Inflammatory macrophage treated with lipopolysaccharide for 1 hour (primary cell): ENCODE data around the gene ERC2.
A peak's percentile ranks its signal among the peaks of the same experiment; 100 is the strongest.

Experiments
- DNase-seq, 2 donors: peaks; one replicate each; pipeline ENCODE4 v3.0.0-alpha.2; 2020 to 2022

The ERC2 gene

DNA sequence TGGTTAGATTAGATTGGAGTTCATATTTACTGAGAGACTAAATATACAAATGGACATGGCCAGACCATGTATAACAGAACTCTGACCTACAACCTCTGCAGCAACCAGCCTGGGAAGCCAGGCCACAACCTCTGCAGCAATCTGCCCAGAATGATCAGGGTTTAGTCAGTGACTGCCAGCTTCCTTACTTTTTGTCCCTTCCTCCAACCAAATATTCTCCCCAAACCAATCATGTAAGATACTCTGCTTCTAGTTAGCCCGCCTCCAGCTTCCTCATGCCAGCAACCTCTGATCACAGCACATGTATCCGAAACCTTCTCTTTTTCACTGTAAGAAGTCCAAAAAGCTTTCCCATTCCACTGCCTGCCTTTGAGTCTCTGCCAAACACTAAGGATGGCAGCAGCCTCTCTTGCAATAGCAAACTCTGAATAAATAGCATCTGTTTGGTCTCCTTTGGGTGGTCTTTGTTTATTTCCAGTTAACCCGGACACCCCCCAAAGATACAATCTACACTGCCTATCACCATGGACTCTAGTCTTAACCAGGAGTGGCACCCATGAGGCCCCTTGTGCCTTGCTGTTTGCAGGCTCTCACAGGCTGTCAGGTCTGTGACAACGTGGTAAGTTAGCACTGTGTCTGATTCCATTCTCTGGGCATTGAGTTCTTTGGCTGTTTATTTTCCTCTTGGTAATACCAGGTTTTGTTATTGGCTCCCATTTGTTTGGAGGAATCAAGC is 102.2 kb downstream of the ERC2 start:
- DNase-seq = no peak

- DNase-seq = no peak
Measured at GRCh38 chr3:56364665-56365064, 103.6 kb downstream of the ERC2 start.

GRCh38 chr3:56363720-56364119 is 104.5 kb downstream of the ERC2 start:
- DNase-seq = no peak

GRCh38 chr3:56361731-56362130 is 106.5 kb downstream of the ERC2 start:
- DNase-seq = no peak

DNA sequence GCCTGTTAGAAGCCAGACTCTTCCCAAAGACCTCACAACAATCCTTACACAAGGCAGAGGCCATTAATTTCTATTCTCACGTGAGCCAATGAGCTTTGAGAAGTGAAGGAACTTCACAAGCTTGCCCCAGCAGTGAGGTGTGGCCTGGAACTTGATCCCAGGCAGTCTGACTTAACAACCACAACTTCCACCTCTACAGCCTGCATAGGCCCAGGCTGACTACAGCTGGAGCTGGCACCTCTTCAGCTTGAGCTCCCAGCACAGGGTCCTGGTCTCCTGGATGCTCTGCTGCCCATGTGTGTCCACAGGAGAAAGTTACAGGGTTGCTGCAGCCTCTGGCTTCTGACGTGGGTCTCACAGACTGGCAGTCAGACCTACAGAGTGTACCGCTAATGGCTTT is 111.0 kb downstream of the ERC2 start:
- DNase-seq = no peak

- no peak for DNase-seq
Measured at GRCh38 chr3:56356808-56357207, 111.5 kb downstream of the ERC2 start.

- DNase-seq = peak; percentile 36 to 40
Measured at GRCh38 chr3:56355570-56356185, 112.6 kb downstream of the ERC2 start.

GRCh38 chr3:56351537-56351936 is 116.7 kb downstream of the ERC2 start:
- no peak for DNase-seq

GRCh38 chr3:56347219-56347871 is 120.9 kb downstream of the ERC2 start:
- DNase-seq = peak; percentile 1 to 38

DNA sequence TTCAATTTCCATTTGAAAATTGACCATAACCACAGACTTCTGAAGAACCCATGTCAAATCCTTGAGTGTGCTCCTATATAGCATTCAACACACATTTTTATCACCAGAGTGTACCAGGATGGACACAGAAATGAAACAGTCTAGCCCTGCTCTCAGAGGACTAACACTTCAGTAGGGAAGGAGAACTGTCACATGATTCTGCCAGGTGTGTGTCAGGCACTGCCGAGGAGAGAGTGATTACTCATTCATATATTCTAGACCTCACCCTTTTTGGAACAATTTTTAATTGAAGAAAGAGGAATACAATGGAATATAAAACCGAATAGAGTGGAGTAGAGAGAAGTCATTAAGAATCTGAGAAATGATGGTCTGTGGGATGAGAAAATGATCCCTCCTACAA is 125.8 kb downstream of the ERC2 start:
- DNase-seq = no peak

DNA sequence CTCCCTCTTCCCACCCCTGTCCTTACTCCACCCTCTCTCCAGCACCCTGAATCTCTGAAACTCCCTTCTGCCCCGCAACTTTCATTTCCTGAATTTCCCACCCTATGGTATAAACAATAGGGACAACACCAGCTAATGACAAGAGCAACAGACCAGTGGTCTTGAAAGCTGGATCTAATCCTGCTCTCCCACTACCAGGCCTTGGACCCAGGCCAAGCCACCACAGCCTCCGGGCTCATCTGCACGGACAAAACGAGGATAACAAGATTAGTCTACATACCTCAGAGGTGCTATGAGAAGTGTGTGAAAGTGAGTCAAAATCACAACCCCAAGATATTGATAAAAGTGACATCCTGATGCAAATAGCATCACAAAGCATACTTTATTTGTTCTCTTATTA is 128.6 kb downstream of the ERC2 start:
- DNase-seq = no peak

DNA sequence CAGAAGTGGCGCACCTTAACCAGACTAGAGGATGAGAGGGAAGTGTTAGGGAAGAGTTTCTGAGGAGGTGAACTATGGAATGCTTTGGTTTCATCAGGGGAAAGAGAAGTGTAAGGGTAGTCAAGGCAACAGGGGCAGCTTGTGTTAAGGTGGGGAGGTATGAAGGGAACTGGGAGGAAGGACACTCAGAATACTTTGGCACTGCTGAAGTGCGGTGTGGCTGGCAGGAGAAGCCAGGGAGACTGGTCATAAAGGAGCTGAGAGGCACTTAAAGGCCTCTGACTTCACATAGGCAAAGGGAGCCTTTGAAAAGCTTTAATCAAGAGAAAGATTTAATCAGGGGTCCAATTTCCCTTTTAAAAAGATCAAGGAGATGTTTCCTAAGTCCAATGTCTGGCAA is 129.0 kb downstream of the ERC2 start:
- DNase-seq = no peak

DNA sequence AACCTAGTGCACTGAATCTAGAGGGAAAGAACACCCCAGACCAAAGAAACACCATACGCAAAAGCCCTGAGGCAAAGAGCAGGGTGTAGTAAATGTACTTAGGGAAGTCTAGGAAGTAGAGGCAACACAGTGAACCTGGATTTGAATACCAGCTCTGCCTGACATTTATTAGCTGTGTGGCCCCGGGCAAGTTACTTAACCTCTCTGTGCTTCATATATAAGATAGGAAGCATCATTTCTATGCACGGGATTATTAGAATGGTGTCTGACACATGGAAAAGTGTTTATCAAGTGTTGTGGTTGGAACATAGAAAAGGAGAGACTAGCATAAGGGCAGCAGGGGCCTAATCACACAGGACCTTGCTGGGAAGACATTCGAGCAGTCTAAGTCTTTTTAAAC is 132.2 kb downstream of the ERC2 start:
- no peak for DNase-seq

- DNase-seq = no peak
Measured at GRCh38 chr3:56324473-56324872, 143.8 kb downstream of the ERC2 start.

- DNase-seq = peak; percentile 2 to 31
Measured at GRCh38 chr3:56323986-56324420, 144.3 kb downstream of the ERC2 start.

GRCh38 chr3:56322862-56323261 is 145.4 kb downstream of the ERC2 start:
- peak in 1 of 2 donors; percentile 23 for DNase-seq

DNA sequence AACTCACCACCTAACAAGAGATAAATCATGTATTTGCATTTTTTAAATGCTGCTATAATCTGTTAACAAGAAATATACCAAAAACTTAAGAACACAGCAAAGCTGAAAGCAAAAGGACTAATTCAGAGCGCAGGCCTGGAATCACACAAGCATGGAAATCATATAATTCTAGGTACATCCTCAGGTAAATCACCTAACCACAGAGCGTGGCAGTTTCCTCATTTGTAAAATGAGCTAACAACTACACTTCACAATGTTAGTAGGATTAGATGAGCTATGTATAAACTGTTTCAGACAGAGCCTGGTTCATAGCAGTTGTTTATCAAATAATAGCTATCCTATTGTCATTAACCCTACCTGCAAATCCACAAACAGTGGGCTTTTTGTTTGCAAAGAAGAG is 146.4 kb downstream of the ERC2 start:
- no peak for DNase-seq

DNA sequence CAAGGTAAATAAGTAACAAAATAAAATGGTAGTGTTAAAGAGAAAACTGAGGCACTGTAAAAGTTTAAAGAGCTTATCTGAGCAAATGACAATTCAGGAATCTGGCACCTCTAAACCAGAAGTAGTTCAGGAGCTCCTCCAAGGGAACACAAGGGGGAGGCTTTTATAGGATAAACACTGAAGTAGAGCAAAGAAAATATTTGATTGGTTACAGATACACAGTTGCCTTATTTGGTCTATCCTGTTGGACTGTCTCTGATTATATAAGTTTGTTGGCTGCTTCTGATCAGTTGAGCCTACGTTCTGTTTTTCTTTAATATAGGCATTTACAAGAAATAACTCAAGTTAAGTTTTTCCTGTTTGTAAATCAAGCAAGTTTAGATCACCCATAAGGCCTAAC is 146.9 kb downstream of the ERC2 start:
- no peak for DNase-seq

DNA sequence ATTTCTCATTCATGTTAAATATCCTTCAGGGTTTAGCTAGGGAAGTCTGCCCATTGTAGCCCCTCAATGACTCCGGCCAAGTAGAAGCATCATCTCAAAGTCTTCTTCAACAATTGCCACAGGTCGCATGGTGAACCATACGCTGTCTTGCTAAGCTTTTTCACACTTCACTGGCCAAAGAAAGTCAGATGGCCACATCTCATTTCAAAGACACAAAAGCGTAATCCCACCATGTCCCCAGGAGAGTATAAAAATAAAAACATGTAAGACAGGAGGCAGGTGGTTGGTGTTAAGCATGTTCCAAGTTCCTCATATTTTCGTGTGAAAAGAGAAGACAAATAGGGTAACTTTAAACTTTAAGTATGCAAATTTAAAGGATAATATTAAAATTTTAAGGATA is 147.4 kb downstream of the ERC2 start:
- DNase-seq = no peak

- DNase-seq = no peak
Measured at GRCh38 chr3:56318891-56319290, 149.4 kb downstream of the ERC2 start.

GRCh38 chr3:56316944-56317343 is 151.3 kb downstream of the ERC2 start:
- DNase-seq = no peak

- no peak for DNase-seq
Measured at GRCh38 chr3:56314842-56315241, 153.4 kb downstream of the ERC2 start.

GRCh38 chr3:56309465-56309864 is 158.8 kb downstream of the ERC2 start:
- DNase-seq = no peak

GRCh38 chr3:56308471-56308870 is 159.8 kb downstream of the ERC2 start:
- DNase-seq = no peak
